ENCODE measurements around the gene SRCAP. TPM values are rescaled to one million over a fixed set of nuclear protein-coding genes. Genes with fewer than 3 reads are reported as not detected.

SRCAP gene
- total and polyA plus RNA-seq, 2 of the 8 experiments (the other 6 are each of a cell fraction or from before 2014, with no cell fraction given): 5.5 to 54.3 TPM

DNA sequence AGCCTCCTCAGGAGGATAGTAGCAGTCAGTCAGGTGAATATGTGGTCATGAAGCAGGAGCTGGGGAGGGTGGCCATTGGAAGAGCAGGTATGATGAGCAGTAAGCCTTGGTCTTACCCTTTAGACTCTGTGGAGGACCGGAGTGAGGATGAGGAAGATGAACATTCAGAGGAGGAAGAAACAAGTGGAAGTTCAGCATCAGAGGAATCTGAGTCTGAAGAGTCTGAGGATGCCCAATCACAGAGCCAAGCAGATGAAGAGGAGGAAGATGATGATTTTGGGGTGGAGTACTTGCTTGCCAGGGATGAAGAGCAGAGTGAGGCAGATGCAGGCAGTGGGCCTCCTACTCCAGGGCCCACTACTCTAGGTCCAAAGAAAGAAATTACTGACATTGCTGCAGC, 12.7 kb downstream of the SRCAP start:
- H3K4ac ChIP-seq (replicated peaks; ENCODE audit: insufficient read length, low read depth, low read length): no peak overlapping the region
- H3K56ac ChIP-seq (replicated peaks; ENCODE audit: insufficient read length, low read depth, low read length): no peak overlapping the region
- H3K18ac ChIP-seq (ENCODE audit: extremely low read depth, low read length): no peak overlapping the region
- no peak overlapping the region for H3K27ac ChIP-seq (ENCODE audit: low read depth, low read length)
- no peak overlapping the region for H3K4me2 ChIP-seq (ENCODE audit: insufficient read depth in 1 of 2, low read depth in 2 of 2, low read length in 2 of 2)
- H3K4me3 ChIP-seq (ENCODE audit: extremely low read depth in 1 of 4, insufficient read depth in 2 of 4, low read depth in 3 of 4, low read length in 4 of 4): no peak overlapping the region
- H3K23me2 ChIP-seq (ENCODE audit: low read depth, low read length): no peaks in the 10 kb centered on the region
- no peak overlapping the region for H2BK12ac ChIP-seq (ENCODE audit: low read depth, low read length)
- H4K91ac ChIP-seq (replicated peaks; ENCODE audit: insufficient read length, low read length): no peak overlapping the region
- H4K8ac ChIP-seq (ENCODE audit: extremely low read depth, insufficient read depth, low read length): no peak overlapping the region
- FAIRE-seq: no peak
- no peak overlapping the region for H2BK120ac ChIP-seq (replicated peaks; ENCODE audit: low read depth, low read length)
- no peaks in the 10 kb centered on the region for H3K27me3 ChIP-seq (replicated peaks in 1 of 4; ENCODE audit: control insufficient read depth in 3 of 4, extremely low read depth in 1 of 4, insufficient read depth in 3 of 4, low read length in 3 of 4)
- no peak overlapping the region for H3K9ac ChIP-seq (replicated peaks in 1 of 4; ENCODE audit: extremely low read depth in 1 of 4, low read depth in 3 of 4, low read length in 3 of 4)
- 92% methylated on average over 1 of the region's 1 CpG; no CpG with 5 or more reads in 1 of the 2 experiments for WGBS, 2 experiments (ENCODE audit: extremely low coverage in 1 of 2, insufficient coverage in 1 of 2, insufficient read length in 1 of 2, insufficient replicate concordance in 2 of 2, low coverage in 1 of 2, low lambda C conversion rate in 2 of 2, missing lambda C conversion rate in 1 of 2)
- POLR2A ChIA-PET (ENCODE audit: partially characterized antibody): interaction anchor here (0.7 to 12.1 kb wide), 14 partner anchors 11 to 63 kb away, joined by 3 to 80 read pairs (median 4); partner anchors contain the start of genes PHKG2 and SRCAP
- H3K79me2 ChIP-seq (ENCODE audit: control insufficient read depth in 1 of 2, insufficient read depth in 2 of 2, low read length in 2 of 2): no peaks in the 10 kb centered on the region
- H2AK5ac ChIP-seq (ENCODE audit: low read depth, low read length): no peak overlapping the region
- H2BK20ac ChIP-seq (ENCODE audit: low read length): no peak overlapping the region
- no peak overlapping the region for H3K14ac ChIP-seq (ENCODE audit: insufficient read length)
- CTCF ChIA-PET (ENCODE audit: partially characterized antibody): interaction anchor here (0.9 kb wide), 1 partner anchor 134 kb away, joined by 3 read pairs; no protein-coding TSS in a partner anchor
- no peaks in the 10 kb centered on the region for H3K9me3 ChIP-seq (ENCODE audit: insufficient read depth in 2 of 2, low read depth in 1 of 2, low read length in 1 of 2)
- H3K23ac ChIP-seq (ENCODE audit: insufficient read length): no peak overlapping the region
- 0 out of 2 replicates have a peak, but pooled peaks cover 3% of the 10 kb centered on the region for H3K79me1 ChIP-seq (ENCODE audit: low read depth, low read length)
- H3K36me3 ChIP-seq (ENCODE audit: control insufficient read depth in 2 of 4, insufficient read depth in 4 of 4, low read length in 3 of 4): peaks cover 57 to 88% (median 82%) of the 10 kb centered on the region in 4 experiments
- no peak overlapping the region for H4K5ac ChIP-seq (ENCODE audit: insufficient read length, low read depth, low read length)
- H2AFZ ChIP-seq (ENCODE audit: low read length): no peak overlapping the region
- peaks cover 13 to 23% of the 10 kb centered on the region in 2 experiments for H4K20me1 ChIP-seq (replicated peaks in 1 of 2; ENCODE audit: control insufficient read depth in 1 of 2, insufficient read depth in 2 of 2, low read length in 2 of 2)
- no peak overlapping the region for H2BK15ac ChIP-seq (ENCODE audit: low read length)
- no peaks in the 10 kb centered on the region for H3K4me1 ChIP-seq (replicated peaks in 1 of 4; ENCODE audit: control insufficient read depth in 3 of 4, insufficient read depth in 4 of 4, low read length in 3 of 4)
- no peak overlapping the region for H2BK5ac ChIP-seq (ENCODE audit: low read depth, low read length)
- DNase-seq (ENCODE audit: low read depth in 1 of 2, low spot score in 2 of 2): no peak
- TF ChIP-seq BRCA1 (IDR thresholded peaks at IDR 0.05; ENCODE audit: low read depth, low read length) (no peak), HDAC6 (IDR thresholded peaks at IDR 0.05; ENCODE audit: low read depth, low read length) (no peak), RBBP5 (IDR thresholded peaks at IDR 0.05; ENCODE audit: borderline replicate concordance, low read depth, low read length) (no peak), TEAD4 (IDR thresholded peaks at IDR 0.05; ENCODE audit: low read depth, low read length) (no peak), RXRA (IDR thresholded peaks at IDR 0.05; ENCODE audit: insufficient read depth, low read depth, low read length) (no peak), KDM5A (IDR thresholded peaks at IDR 0.05; ENCODE audit: low read length) (no peak), CBX8 (IDR thresholded peaks at IDR 0.05; ENCODE audit: borderline replicate concordance, low read depth, low read length) (no peak), RAD21 (IDR thresholded peaks at IDR 0.05 in 1 of 2, conservative IDR thresholded peaks at IDR 0.05 in 1 of 2; ENCODE audit: low read depth in 2 of 2, low read length in 2 of 2) (no peak), SIN3A (conservative IDR thresholded peaks at IDR 0.05 in 1 of 2, IDR thresholded peaks at IDR 0.05 in 1 of 2; ENCODE audit: low read depth in 1 of 2, low read length in 2 of 2) (no peak), BCL11A (IDR thresholded peaks at IDR 0.05; ENCODE audit: low read depth in 2 of 2, low read length in 2 of 2) (no peak), KDM1A (IDR thresholded peaks at IDR 0.05; ENCODE audit: borderline replicate concordance, low read length) (no peak), POLR2A (IDR thresholded peaks at IDR 0.05; ENCODE audit: control extremely low read depth in 1 of 2, low read depth in 2 of 2, low read length in 2 of 2) (no peak), CEBPB (IDR thresholded peaks at IDR 0.05; ENCODE audit: low read depth, low read length) (no peak), ASH2L (IDR thresholded peaks at IDR 0.05; ENCODE audit: low read length) (no peak)

All from H1 (cell line).